Measurements from ENCODE around the gene RANBP9.

DNA sequence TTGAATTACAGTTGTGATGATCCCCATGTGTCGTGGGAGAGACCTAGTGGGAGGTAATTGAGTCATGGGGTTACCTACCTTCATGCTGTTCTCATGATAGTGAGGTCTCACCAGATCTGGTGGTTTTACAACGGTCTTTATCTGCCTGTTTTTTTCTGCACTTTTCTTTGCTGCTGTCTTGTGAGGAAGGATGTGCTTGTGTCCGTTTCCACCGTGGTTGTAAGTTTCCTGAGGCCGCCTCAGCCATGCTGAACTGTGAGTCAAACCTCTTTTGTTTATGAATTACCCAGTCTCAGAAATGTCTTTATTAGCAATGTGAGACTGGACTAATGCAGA, 6.5 kb upstream of the RANBP9 start:
- TF ChIP-seq POLR2A (IDR thresholded peaks at IDR 0.05): no peak
- TF ChIP-seq, protein P1, sequence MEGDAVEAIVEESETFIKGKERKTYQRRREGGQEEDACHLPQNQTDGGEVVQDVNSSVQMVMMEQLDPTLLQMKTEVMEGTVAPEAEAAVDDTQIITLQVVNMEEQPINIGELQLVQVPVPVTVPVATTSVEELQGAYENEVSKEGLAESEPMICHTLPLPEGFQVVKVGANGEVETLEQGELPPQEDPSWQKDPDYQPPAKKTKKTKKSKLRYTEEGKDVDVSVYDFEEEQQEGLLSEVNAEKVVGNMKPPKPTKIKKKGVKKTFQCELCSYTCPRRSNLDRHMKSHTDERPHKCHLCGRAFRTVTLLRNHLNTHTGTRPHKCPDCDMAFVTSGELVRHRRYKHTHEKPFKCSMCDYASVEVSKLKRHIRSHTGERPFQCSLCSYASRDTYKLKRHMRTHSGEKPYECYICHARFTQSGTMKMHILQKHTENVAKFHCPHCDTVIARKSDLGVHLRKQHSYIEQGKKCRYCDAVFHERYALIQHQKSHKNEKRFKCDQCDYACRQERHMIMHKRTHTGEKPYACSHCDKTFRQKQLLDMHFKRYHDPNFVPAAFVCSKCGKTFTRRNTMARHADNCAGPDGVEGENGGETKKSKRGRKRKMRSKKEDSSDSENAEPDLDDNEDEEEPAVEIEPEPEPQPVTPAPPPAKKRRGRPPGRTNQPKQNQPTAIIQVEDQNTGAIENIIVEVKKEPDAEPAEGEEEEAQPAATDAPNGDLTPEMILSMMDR (IDR thresholded peaks at IDR 0.05): no peak
- TF ChIP-seq POLR2AphosphoS5 (IDR thresholded peaks at IDR 0.05; ENCODE audit: insufficient read depth in 1 of 2, low read depth in 1 of 2): no peak

All from vagina (tissue), 2 donors.